ENCODE data around the gene NR1H4.
"Not testable (repeated sequence)": the region's sequence is repeated elsewhere in the genome, so short reads cannot be mapped to it uniquely, and the experiment has no call there.

The NR1H4 gene

GRCh38 chr12:100573292-100574186, 99.9 kb downstream of the NR1H4 start, which contains the start of gene GAS2L3:
GAS2L3 (plus strand) TSS chr12:100573684; CDS start chr12:100594905, 21,221 bp downstream.
- peak; percentile 1 for DNase-seq

GRCh38 chr12:100574187-100575074, 100.8 kb downstream of the NR1H4 start:
- no peak for DNase-seq

GRCh38 chr12:100576331-100577036, 102.8 kb downstream of the NR1H4 start:
- DNase-seq = no peak

GRCh38 chr12:100578923-100579322, 105.3 kb downstream of the NR1H4 start:
- no peak for DNase-seq

- DNase-seq = no peak
These were observed 106.2 kb downstream of the NR1H4 start for GRCh38 chr12:100579844-100580243.

GRCh38 chr12:100584256-100584655, 110.6 kb downstream of the NR1H4 start:
- DNase-seq = no peak

- DNase-seq = no peak
These were observed 118.3 kb downstream of the NR1H4 start for GRCh38 chr12:100591979-100592378.

- no peak for DNase-seq
These were observed 119.8 kb downstream of the NR1H4 start for GRCh38 chr12:100593490-100593889.

GRCh38 chr12:100601626-100602025, 128.0 kb downstream of the NR1H4 start:
- no peak for DNase-seq

- not testable (repeated sequence) for DNase-seq
These were observed 129.3 kb downstream of the NR1H4 start for GRCh38 chr12:100602997-100603396.

- DNase-seq = no peak
These were observed 135.1 kb downstream of the NR1H4 start for GRCh38 chr12:100608776-100609175.

GRCh38 chr12:100610666-100611430, 137.2 kb downstream of the NR1H4 start:
- DNase-seq = no peak

GRCh38 chr12:100612606-100613005, 138.9 kb downstream of the NR1H4 start:
- no peak for DNase-seq

Measured in GOT3 (cell line).